ENCODE data around the gene SMPX. TPM values are rescaled to one million over a fixed set of nuclear protein-coding genes. Genes with fewer than 3 reads are reported as not detected.
A peak's percentile ranks its signal among the peaks of the same experiment; 100 is the strongest.

Gene SMPX
- total RNA-seq, 3 donors from 2014 or later = 0.65 to 11.8 TPM; not detected in 1

DNA sequence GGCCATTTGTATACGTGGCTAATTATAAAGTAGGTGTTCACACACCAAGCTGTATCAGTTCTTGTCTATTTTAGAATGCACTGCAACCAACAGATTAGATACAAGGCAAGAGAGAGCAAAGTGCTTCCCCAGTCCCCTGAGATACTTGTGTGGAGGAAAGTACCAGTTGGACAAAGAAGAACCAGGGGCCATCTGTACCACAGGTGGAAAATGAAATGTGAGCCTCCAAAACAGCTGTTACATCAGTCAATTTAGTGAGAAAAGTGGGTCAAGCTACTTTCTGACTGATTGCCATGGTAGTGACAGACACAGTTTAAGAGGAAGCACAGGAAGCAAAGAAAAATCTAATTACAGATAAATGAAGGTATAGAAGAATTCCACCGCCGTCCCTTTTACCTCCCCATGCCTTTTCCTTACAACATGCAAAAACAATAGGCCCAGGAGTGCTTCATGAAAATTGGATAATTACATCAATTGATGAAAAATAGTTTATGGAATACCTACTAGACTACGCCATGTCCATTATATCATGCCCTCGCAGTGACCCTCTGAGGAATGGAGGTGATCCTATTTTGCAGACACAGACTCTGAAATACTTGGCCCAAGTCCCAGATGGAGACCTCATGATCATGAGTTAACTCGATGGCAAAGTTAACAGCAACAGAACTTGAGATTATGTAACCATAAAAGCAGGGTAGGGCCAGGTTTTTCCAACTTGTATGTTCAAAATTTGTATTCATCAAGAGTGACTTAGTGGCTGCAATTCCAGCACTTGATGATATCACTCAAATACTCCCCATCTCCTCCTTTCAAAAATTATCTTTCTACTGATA lies 15.8 kb downstream of the SMPX start:
- ATAC-seq (no peak), DNase-seq (peak in 1 of 3 donors; percentile 5)
- no peaks in the 10 kb centered on the region for H3K36me3 ChIP-seq (ENCODE audit: low read depth)
- TF ChIP-seq, protein P1, sequence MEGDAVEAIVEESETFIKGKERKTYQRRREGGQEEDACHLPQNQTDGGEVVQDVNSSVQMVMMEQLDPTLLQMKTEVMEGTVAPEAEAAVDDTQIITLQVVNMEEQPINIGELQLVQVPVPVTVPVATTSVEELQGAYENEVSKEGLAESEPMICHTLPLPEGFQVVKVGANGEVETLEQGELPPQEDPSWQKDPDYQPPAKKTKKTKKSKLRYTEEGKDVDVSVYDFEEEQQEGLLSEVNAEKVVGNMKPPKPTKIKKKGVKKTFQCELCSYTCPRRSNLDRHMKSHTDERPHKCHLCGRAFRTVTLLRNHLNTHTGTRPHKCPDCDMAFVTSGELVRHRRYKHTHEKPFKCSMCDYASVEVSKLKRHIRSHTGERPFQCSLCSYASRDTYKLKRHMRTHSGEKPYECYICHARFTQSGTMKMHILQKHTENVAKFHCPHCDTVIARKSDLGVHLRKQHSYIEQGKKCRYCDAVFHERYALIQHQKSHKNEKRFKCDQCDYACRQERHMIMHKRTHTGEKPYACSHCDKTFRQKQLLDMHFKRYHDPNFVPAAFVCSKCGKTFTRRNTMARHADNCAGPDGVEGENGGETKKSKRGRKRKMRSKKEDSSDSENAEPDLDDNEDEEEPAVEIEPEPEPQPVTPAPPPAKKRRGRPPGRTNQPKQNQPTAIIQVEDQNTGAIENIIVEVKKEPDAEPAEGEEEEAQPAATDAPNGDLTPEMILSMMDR (IDR thresholded peaks at IDR 0.05) = no peak
- no peaks in the 10 kb centered on the region for H3K4me1 ChIP-seq (ENCODE audit: low read depth)
- H3K9me3 ChIP-seq = no peaks in the 10 kb centered on the region
- no peak overlapping the region for H3K4me3 ChIP-seq
- intact Hi-C loops (cut with DNase I, micrococcal nuclease) = no loop called here

DNA sequence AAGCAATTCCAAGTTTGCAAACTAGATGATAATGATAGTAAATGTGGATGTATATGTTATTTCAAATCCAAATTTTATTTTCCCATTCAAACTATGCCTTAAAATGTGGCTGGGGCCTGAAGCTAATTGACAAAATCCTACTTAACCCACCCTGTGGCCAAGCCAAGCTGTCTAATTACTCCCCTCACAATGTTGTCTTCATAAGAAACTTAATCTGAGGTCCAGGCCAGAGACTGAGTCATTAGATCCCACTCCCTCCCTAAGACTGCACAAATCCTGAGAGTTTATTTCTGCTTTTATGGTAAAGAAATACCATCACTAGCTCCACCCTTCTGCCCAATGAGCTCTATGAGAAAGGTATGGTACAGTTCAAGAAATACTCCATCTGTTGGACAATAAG lies 16.6 kb downstream of the SMPX start:
- TF ChIP-seq, protein P1 (IDR thresholded peaks at IDR 0.05) = no peak
- H3K4me1 ChIP-seq (ENCODE audit: low read depth) = no peaks in the 10 kb centered on the region
- intact Hi-C loops (cut with DNase I, micrococcal nuclease) = no loop called here
- H3K4me3 ChIP-seq = no peak overlapping the region
- ATAC-seq (no peak), DNase-seq (no peak)
- no peaks in the 10 kb centered on the region for H3K9me3 ChIP-seq
- no peaks in the 10 kb centered on the region for H3K36me3 ChIP-seq (ENCODE audit: low read depth)

DNA sequence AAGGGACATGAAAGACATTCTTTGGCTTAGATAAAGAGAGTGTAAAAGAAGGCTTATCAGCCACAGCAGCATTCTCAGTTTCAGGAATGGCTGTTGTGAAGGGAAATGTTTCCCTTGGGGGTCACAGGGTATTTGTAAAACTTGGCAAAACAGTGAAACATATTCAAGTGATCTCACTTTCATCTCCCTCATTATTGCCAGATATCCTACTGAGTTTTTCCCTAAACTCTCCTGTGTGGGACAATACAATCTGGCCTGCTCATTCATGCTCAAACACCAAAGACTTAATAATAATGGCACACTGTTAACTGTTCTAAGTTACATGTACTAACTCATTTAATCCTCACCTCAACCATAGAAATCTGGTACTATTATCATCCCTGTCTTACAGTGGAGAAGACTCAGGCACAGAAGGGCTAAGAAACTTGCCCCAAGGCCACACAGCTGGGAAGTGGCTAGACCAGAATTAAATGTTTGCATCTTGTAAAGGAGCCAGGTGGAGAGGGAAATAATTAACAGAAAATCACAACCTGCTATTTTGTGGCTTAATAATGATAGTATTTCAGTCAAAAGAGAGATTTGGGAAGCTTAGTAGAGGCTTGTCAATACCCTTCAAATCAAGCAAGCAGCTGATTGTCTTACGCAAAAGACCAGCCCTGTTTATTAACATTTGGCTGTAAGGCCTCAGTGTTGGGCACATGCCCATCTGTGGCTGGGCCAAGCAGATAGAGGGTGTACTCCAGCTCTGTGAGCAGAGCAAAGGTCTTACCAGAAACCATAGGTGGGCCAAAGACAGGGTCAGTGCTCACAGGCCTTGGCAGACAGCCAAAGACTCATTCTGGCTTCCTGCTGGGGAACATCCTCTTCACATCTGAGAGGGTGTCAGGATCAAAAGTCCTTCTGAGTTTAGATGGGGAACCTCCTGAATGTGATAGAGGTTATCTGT lies 17.3 kb downstream of the SMPX start:
- DNase-seq = peak in 2 of 3 donors; percentile 11 to 28
- intact Hi-C loops (cut with DNase I, micrococcal nuclease) = no loop called here
- Histone ChIP-seq H3K36me3 (ENCODE audit: low read depth) (no peaks in the 10 kb centered on the region), H3K9me3 (no peaks in the 10 kb centered on the region), H3K4me3 (no peak overlapping the region), H3K4me1 (ENCODE audit: low read depth) (no peaks in the 10 kb centered on the region)
- TF ChIP-seq, protein P1 (IDR thresholded peaks at IDR 0.05) = no peak
- peak; percentile 34 for ATAC-seq

DNA sequence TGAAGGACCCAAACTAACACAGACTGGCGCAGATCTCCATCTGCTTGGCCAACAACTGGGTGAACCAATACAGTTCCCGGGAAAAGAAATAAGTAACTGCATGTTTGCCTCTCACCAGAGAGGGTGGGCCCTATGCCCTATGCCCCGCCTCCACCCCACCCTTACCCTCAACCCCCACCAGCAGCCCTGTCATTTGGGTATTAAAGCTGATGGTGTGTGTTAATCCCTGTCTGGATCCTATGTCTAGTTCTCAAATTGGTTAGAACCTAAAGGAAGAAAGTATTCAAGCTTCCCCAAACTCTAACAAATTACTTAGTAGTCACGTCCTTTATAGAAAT lies 19.0 kb downstream of the SMPX start:
- ATAC-seq = no peak
- H3K36me3 ChIP-seq (ENCODE audit: low read depth) = no peaks in the 10 kb centered on the region
- intact Hi-C loops (cut with DNase I, micrococcal nuclease) = no loop called here
- TF ChIP-seq, protein P1 (IDR thresholded peaks at IDR 0.05) = no peak
- DNase-seq = no peak
- H3K4me3 ChIP-seq = no peak overlapping the region
- no peaks in the 10 kb centered on the region for H3K9me3 ChIP-seq
- no peaks in the 10 kb centered on the region for H3K4me1 ChIP-seq (ENCODE audit: low read depth)

DNA sequence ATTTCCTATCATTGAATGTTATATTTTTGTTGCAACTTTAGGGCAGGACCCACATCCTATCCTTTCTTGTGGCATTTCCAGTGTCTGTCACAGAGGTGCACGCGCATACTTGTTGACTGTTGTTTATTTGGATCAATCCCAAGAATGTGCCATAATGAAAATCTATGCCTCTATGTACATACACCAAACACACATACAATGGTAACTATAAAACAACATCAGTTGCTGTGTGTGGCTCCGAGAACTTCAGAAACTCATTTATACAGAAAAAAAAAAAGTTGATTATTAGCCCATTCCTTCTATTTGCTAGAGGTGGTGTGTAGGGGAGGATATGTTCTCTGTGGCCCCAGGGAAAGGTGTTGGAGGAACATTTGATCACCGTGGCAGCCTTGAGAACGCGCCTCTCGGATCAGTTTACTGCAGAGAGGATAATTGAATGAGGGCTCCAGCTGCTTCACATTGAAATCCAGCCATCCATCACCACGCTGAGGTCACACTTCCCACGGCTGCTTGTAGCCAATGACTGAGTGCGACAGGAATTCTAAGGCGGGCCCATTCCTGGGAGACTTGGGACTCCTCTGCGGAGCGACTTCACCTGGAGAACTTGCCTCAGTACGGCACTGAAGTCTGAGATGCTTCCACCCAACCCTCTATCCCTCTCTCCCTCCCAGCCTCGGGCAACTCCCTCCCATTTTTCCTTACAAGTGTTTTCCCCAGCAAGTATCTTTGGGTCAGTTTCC lies 19.5 kb downstream of the SMPX start:
- Histone ChIP-seq H3K4me1 (ENCODE audit: low read depth) (no peaks in the 10 kb centered on the region), H3K4me3 (no peak overlapping the region), H3K36me3 (ENCODE audit: low read depth) (no peaks in the 10 kb centered on the region), H3K9me3 (no peaks in the 10 kb centered on the region)
- ATAC-seq (no peak), DNase-seq (no peak)
- intact Hi-C loops (cut with DNase I, micrococcal nuclease) = no loop called here
- TF ChIP-seq, protein P1 (IDR thresholded peaks at IDR 0.05) = no peak
